Kidney tubule cell (primary cell): Measurements from ENCODE around the gene SPOUT1.
A peak's percentile ranks its signal among the peaks of the same experiment; 100 is the strongest.
"Not testable (repeated sequence)": the region's sequence is repeated elsewhere in the genome, so short reads cannot be mapped to it uniquely, and the experiment has no call there.

Source experiments
- DNase-seq: peaks from one replicate; pipeline ENCODE4 v3.0.0-alpha.2; 2018; ENCODE audit warnings: low spot score

SPOUT1 gene

DNA sequence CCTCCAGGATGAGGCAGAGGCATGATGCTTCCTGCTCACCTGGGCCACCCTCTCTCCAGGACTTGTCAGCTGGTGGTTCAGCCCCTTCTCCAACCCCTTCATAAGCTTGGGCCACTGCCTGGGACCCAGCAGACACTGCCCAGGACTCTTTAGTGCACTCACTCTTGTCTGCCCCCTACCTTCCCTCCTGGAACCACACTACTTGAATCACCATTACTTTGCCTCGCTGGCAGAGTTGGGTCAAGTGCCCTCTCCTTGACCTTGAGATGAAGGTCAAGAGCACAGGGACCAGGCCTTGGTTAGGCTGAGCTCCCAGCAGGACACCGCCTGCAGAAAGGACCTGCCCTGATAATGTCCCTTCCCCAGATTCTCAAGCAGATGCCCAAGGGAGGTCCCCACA is 19.8 kb downstream of the SPOUT1 start:
- DNase-seq: no peak

- DNase-seq: no peak
Observed at GRCh38 chr9:128809036-128809599, 20.5 kb downstream of the SPOUT1 start.

DNA sequence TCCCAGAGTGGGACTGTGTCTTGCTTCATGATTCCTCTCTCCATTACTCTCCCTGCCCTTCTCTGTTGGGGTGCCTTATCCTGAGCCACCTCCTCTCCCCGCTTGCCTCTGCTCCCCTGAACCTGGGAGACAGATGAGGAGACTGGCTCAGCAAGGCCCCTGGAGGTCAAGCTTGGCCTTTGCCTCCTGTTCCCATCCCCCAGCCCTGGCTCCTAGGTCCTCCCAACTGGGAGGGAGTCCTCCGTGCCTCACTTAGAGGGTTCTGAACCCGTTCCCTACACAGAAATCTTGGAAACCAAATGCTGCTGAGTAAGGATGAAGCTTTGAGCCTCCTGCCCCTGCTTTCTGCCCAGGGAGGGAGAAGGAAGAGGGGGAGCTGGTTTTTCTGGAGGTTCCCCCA is 21.1 kb downstream of the SPOUT1 start:
- no peak for DNase-seq

DNA sequence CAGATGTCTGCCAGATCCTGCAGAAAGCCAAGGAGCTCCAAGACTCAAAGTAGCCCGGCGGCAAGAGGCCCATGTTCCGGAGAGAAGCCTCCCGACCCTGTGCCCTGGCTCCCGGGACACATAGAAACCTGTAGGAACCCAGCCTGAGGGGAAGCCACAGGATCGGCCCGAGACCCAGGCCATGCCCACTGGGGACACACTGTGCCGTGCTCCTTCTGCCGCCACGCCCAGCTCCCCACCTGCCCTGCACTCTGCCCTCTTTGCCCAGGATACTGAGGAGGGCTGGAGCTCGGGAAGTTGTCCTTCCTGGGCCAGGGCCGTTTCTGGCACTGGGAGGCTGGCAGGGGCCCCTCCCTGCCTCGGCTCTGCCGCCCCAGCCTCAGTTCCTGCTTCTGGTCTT is 21.8 kb downstream of the SPOUT1 start:
- no peak for DNase-seq

- no peak for DNase-seq
Observed at GRCh38 chr9:128805661-128806060, 23.9 kb downstream of the SPOUT1 start.

- no peak for DNase-seq
Observed at GRCh38 chr9:128802482-128802881, 27.1 kb downstream of the SPOUT1 start.

GRCh38 chr9:128800061-128800460 is 29.5 kb downstream of the SPOUT1 start:
- DNase-seq: no peak

- DNase-seq: no peak
Observed at GRCh38 chr9:128798896-128799295, 30.7 kb downstream of the SPOUT1 start.

DNA sequence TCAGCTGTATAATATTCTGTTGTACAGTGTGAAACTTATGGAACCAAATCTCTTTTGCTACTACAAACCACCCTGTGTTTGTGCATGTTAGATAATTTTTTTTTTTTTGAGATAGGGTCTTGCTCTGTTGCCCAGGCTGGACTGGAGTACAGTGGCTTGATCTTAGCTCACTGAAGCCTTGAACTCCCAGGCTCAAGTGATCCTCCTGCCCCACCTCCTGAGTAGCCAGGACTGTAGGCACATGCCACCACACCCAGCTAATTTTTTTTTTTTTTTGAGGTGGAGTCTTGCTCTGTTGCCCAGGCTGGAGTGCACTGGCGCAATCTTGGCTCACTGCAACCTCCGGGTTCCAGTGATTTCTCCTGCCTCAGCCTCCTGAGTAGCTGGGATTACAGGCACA is 34.6 kb downstream of the SPOUT1 start:
- not testable (repeated sequence) for DNase-seq

DNA sequence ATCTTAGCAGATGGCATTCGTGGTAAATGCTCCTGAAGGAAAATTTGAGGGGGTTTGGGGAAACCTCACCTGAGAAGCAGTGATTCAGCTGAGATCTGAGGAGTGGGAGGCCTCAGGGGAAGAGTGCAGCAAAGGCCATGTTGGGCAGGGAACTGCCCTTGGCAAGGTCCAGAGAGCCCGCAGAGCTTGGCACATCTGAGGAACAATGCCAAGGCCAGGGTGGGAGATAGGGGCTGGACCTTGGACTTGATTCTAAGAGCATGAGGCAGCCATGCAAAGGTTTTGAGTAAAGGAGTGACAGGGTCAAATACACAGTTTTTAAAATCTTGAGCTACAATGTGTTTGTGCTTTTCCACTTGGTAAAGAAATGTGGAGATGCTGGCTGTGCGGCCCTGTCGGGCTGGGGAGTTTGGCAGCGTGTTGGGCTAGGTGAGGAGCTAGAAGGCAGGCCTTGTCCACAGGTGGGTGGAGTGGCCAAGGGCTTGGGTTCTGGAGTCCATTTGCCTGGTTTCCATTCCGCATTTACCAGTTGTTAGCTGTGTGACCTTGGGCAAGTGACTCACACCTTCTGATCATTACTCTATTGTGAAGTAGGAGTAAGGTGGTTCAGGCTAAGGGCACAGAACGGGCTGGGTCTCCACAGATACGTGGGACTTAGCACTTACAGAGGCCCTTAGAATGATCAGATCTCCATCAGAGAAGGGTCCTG is 36.5 kb downstream of the SPOUT1 start:
- no peak for DNase-seq

DNA sequence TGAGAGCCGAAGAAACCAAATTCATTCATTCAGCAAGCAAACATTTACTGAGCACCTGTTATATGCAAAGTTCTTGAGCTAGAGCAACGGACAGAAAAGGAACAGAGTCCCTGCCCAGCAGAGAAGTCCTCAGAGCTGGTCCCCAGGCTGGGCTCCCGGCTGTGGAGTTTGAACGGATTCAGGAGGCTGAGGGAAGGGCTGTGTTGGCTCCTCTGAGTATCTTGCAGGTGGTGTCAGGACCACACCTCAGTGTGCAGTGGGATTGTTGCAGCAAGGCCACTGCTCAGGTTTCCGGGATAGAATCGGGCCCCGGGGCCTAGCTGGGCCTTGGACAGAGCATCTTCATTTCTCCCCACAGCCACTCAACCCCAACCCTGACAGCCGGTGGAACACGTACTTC is 37.5 kb downstream of the SPOUT1 start:
- DNase-seq: no peak

- no peak for DNase-seq
Observed at GRCh38 chr9:128790536-128790935, 39.1 kb downstream of the SPOUT1 start.

- DNase-seq: no peak
Observed at GRCh38 chr9:128788445-128788844, 41.1 kb downstream of the SPOUT1 start.

DNA sequence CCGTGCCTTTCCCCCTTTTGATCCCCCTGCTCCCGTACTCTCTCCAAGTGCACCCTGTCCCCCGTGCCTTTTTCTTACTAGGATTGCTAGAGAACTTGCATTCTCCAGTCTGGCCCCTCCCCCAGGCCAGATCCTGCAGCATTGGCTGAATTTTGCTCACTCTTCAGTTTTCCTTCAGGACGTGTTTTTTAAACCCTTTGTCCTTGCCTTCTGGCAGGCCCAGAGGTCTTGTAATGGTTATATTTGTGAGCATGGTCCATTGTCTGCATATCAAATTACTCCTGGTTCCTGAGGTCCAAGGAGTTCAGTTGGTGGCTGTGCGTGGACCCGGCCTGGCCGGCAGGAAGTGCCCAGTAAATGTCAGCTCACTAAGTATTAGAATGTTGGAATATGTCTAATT is 41.9 kb downstream of the SPOUT1 start:
- no peak for DNase-seq

- DNase-seq: peak; percentile 82
Observed at GRCh38 chr9:128786681-128787601, 42.7 kb downstream of the SPOUT1 start, which contains the start of gene TBC1D13. Gene TBC1D13 (plus strand): TSS chr9:128787253. CDS start chr9:128787354, 101 bp downstream.

- no peak for DNase-seq
Observed at GRCh38 chr9:128785427-128785826, 44.2 kb downstream of the SPOUT1 start.

- no peak for DNase-seq
Observed at GRCh38 chr9:128782669-128783068, 46.9 kb downstream of the SPOUT1 start.

DNA sequence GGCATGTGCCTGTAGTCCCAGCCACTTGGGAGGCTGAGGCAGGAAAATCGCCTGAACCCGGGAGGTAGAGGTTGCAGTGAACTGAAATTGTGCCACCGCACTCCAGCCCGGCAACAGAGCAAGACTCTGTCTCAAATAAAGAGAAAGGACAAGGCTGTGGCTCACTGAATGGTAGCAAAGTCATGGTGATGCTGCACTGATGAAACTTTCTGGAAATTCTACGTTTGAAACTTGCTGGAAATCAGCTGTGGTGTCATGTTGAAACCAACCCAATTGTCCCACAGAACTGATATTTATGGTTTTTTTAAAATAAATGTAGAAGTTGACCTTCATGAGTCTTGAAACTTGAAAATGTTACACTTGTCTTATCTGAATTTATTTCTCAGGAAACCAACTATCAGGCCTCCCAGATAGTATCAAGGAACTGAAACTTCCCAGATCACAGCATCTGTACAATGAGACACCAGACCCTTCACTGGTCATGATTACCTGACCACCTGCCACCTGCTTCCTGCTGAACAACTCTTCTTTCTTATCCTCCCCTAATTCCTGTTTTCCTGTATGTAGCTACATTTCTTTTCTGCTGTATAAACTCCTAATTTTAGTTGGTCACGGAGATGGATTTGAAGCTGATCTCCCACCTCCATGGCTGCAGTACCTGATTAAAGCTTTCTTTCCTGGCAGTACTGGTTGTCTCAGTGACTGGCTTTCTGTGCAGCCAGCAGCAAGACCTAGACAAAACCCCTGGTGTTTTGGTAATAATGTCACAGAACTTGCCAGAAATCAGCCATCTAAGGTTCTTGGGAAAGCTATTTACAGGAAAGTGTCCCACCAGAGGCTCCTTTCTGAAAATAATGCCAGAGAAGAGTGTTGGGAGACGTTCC is 48.2 kb downstream of the SPOUT1 start:
- no peak for DNase-seq

- DNase-seq: not testable (repeated sequence)
Observed at GRCh38 chr9:128780093-128780492, 49.5 kb downstream of the SPOUT1 start.

DNA sequence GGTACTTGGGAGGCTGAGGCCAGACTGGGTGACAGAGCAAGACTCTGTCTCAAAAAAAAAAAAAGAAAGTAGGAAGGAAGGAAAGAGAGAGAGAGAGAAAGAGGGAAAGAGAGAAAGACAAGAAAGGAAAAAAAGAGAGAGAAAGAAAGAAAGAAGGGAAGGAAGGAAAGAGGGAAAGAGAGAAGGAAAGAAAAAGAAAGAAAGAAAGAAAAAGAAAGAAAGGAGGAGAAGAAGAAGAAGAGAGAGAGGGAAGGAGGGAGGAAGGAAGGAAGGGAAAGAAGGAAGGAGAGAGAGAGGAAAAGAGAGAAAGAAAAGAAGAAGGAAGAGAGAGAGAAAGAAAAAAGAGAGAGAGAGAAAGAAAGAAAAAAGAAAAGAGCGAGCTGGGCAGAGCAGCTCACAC is 54.8 kb downstream of the SPOUT1 start:
- no peak for DNase-seq

GRCh38 chr9:128773049-128773448 is 56.5 kb downstream of the SPOUT1 start:
- DNase-seq: no peak
